GM23338 (cell line): ENCODE data around the gene FHIT. TPM values are rescaled to one million over a fixed set of nuclear protein-coding genes. Genes with fewer than 3 reads are reported as not detected.

Experiments used
- ATAC-seq: fragments of 200-7000 bp; cut with Tn5 transposase; 3 replicates; pipeline ENCODE4 v1.9.1; 2020
- DNase-seq: peaks from one replicate; pipeline ENCODE4 v3.0.0-alpha.2; 2015; ENCODE audit warnings: low spot score
- H2AFZ ChIP-seq: fragments of 200-600 bp; sonication (generic); 2 replicates; pipeline ENCODE4 v1.8.0; 2016; ENCODE audit warnings: antibody characterized with exemption, mild to moderate bottlenecking, moderate library complexity
- H3F3A ChIP-seq: fragments of 200-600 bp; sonication (generic); replicated peaks from 2 replicates; pipeline ENCODE4 v1.8.0; 2017; ENCODE audit warnings: antibody characterized with exemption, mixed run types, low read depth
- H3K27ac ChIP-seq: fragments of 200-600 bp; sonication (generic); 2 replicates; pipeline ENCODE4 v1.6.1; 2016; ENCODE audit warnings: low read depth
- H3K27me3 ChIP-seq: fragments of 200-600 bp; sonication (generic); 2 replicates; pipeline ENCODE4 v1.8.0; 2016; ENCODE audit warnings: mild to moderate bottlenecking, mixed run types, moderate library complexity; ENCODE audit not compliant: insufficient read depth
- H3K36me3 ChIP-seq: fragments of 200-600 bp; sonication (generic); 2 replicates; pipeline ENCODE4 v1.8.0; 2016; ENCODE audit warnings: mild to moderate bottlenecking; ENCODE audit not compliant: insufficient read depth
- H3K4me1 ChIP-seq: fragments of 200-600 bp; sonication (generic); 2 replicates; pipeline ENCODE4 v1.8.0; 2016; ENCODE audit warnings: mild to moderate bottlenecking, moderate library complexity; ENCODE audit not compliant: insufficient read depth
- H3K4me2 ChIP-seq: fragments of 200-600 bp; sonication (generic); 2 replicates; pipeline ENCODE4 v1.7.1; 2017; ENCODE audit warnings: mixed run types
- H3K4me3 ChIP-seq: fragments of 200-600 bp; sonication (generic); 2 replicates; pipeline ENCODE4 v1.6.1; 2016; ENCODE audit warnings: mixed run types
- H3K79me2 ChIP-seq: fragments of 200-600 bp; sonication (generic); replicated peaks from 2 replicates; pipeline ENCODE4 v1.8.0; 2017; ENCODE audit warnings: mild to moderate bottlenecking; ENCODE audit not compliant: insufficient read depth
- H3K9me2 ChIP-seq: fragments of 200-600 bp; sonication (generic); 2 replicates; pipeline ENCODE4 v1.8.0; 2017; ENCODE audit not compliant: insufficient read depth
- H4K20me1 ChIP-seq: fragments of 200-600 bp; sonication (generic); replicated peaks from 2 replicates; pipeline ENCODE4 v1.8.0; 2017; ENCODE audit warnings: mild to moderate bottlenecking; ENCODE audit not compliant: insufficient read depth
- H3K27ac Mint-ChIP-seq: 2 replicates; pipeline ENCODE4 v1.8.0; 2020; ENCODE audit warnings: inconsistent platforms, mild to moderate bottlenecking, moderate library complexity, mixed read lengths
- H3K27me3 Mint-ChIP-seq: 3 replicates; pipeline ENCODE4 v1.8.0; 2022; ENCODE audit warnings: low read depth, mild to moderate bottlenecking, moderate library complexity, mixed read lengths, inconsistent platforms; ENCODE audit not compliant: insufficient read depth, poor library complexity
- H3K36me3 Mint-ChIP-seq: 3 replicates; pipeline ENCODE4 v1.8.0; 2021; ENCODE audit warnings: low read depth, mild to moderate bottlenecking, inconsistent platforms, moderate library complexity, mixed read lengths
- H3K4me1 Mint-ChIP-seq: 3 replicates; pipeline ENCODE4 v1.8.0; 2020; ENCODE audit warnings: mild to moderate bottlenecking, inconsistent platforms, mixed read lengths
- H3K4me3 Mint-ChIP-seq: 3 replicates; pipeline ENCODE4 v1.8.0; 2021; ENCODE audit warnings: moderate library complexity, mild to moderate bottlenecking, inconsistent platforms, mixed read lengths
- H3K9me3 Mint-ChIP-seq: 3 replicates; pipeline ENCODE4 v1.8.0; 2020; ENCODE audit warnings: moderate library complexity, mild to moderate bottlenecking, inconsistent platforms, mixed read lengths
- CREB1 ChIP-seq: fragments of 250-450 bp; sonication (Bioruptor Pico); IDR thresholded peaks from 2 replicates; pipeline ENCODE4 v1.5.0; 2020; ENCODE audit warnings: low read depth, mild to moderate bottlenecking, moderate library complexity
- CTCF ChIP-seq, 2 experiments: fragments of 200-600 bp in 1 of 2; sonication (generic) in 1 of 2; conservative IDR thresholded peaks; 2 replicates each; pipeline versions ENCODE4 v1.5.1 to v1.6.1; 2016 to 2017; ENCODE audit warnings: antibody characterized with exemption in 2 of 2, low read depth in 2 of 2, mild to moderate bottlenecking in 2 of 2, moderate library complexity in 1 of 2
- ETS1 ChIP-seq: IDR thresholded peaks from 2 replicates; pipeline ENCODE4 v1.6.1; 2016; ENCODE audit warnings: antibody characterized with exemption
- EZH2 ChIP-seq: fragments of 200-600 bp; sonication (generic); IDR thresholded peaks from one replicate; pipeline ENCODE4 v1.8.0; 2017; ENCODE audit warnings: antibody characterized with exemption, mild to moderate bottlenecking, low read depth; ENCODE audit not compliant: unreplicated experiment
- EZH2phosphoT487 ChIP-seq: fragments of 200-600 bp; sonication (generic); IDR thresholded peaks from one replicate; pipeline ENCODE4 v1.8.1; 2018; ENCODE audit warnings: antibody characterized with exemption; ENCODE audit not compliant: unreplicated experiment
- JUNB ChIP-seq: IDR thresholded peaks from one replicate; pipeline ENCODE4 v1.6.1; 2016; ENCODE audit warnings: antibody characterized with exemption; ENCODE audit not compliant: unreplicated experiment
- NANOG ChIP-seq: IDR thresholded peaks from 2 replicates; pipeline ENCODE4 v1.6.1; 2016; ENCODE audit warnings: antibody characterized with exemption, borderline replicate concordance
- POLR2AphosphoS5 ChIP-seq: IDR thresholded peaks from 2 replicates; pipeline ENCODE4 v1.6.1; 2016; ENCODE audit warnings: antibody characterized with exemption, low read depth
- REST ChIP-seq: IDR thresholded peaks from one replicate; pipeline ENCODE4 v1.6.1; 2018; ENCODE audit warnings: antibody characterized with exemption; ENCODE audit not compliant: unreplicated experiment
- STAT1 ChIP-seq: IDR thresholded peaks from one replicate; pipeline ENCODE4 v1.6.1; 2016; ENCODE audit warnings: antibody characterized with exemption; ENCODE audit not compliant: unreplicated experiment
- ZNF114 ChIP-seq: fragments of 250-450 bp; sonication (Bioruptor Pico); IDR thresholded peaks from 2 replicates; pipeline ENCODE4 v1.5.0; 2020; ENCODE audit warnings: mild to moderate bottlenecking, moderate library complexity
- ZNF331 ChIP-seq: fragments of 250-450 bp; sonication (Bioruptor Pico); IDR thresholded peaks from 2 replicates; pipeline ENCODE4 v1.5.0; 2020; ENCODE audit warnings: low read depth, mild to moderate bottlenecking, moderate library complexity
- ZNF462 ChIP-seq: fragments of 250-450 bp; sonication (Bioruptor Pico); IDR thresholded peaks from 2 replicates; pipeline ENCODE4 v1.5.0; 2020; ENCODE audit warnings: mild to moderate bottlenecking, moderate library complexity
- polyA plus RNA-seq: library from polyadenylated mRNA; unstranded; fragments of >200 nt; fragmentation: Nextera tagmentation; extraction: Ambion mirVana; gene quantifications from 2 replicates; pipeline ENCODE4 v1.2.1, GENCODE V29; 2016
- total RNA-seq: library from RNA; depleted of rRNA; stranded (reverse); fragments of >200 nt; shearing (Covaris generic); gene quantifications from 2 replicates; pipeline ENCODE4 v1.2.3, GENCODE V29; 2014

The FHIT gene
- total and polyA plus RNA-seq, 2 experiments from 2014 or later: 3.0 to 8.3 TPM

GRCh38 chr3:60274646-60275045, 976.6 kb downstream of the FHIT start:
- Histone ChIP-seq H3K79me2 (no peaks in the 10 kb centered on the region), H3K27me3 (no peaks in the 10 kb centered on the region), H4K20me1 (no peaks in the 10 kb centered on the region), H3K36me3 (no peaks in the 10 kb centered on the region), H3K27ac (no peak overlapping the region), H2AFZ (no peak overlapping the region), H3K4me3 (no peak overlapping the region), H3K9me2 (peaks cover 5% of the 10 kb centered on the region; the same call in 1 of the 2 replicates), H3K4me1 (no peaks in the 10 kb centered on the region), H3K4me2 (no peak overlapping the region), H3F3A (no peaks in the 10 kb centered on the region)
- ATAC-seq: no peak
- H3K4me3 Mint-ChIP-seq: no peak overlapping the region
- no peaks in the 10 kb centered on the region for H3K4me1 Mint-ChIP-seq
- no peak for TF ChIP-seq ZNF331 (CRISPR knock-in tag)
- no peak for TF ChIP-seq STAT1
- no peak for TF ChIP-seq JUNB
- TF ChIP-seq POLR2AphosphoS5: no peak
- no peak for TF ChIP-seq ZNF114
- TF ChIP-seq ETS1: no peak
- no peak for TF ChIP-seq EZH2phosphoT487
- no peak for TF ChIP-seq ZNF462 (CRISPR knock-in tag)
- TF ChIP-seq NANOG: no peak
- TF ChIP-seq CREB1 (CRISPR knock-in tag): no peak
- no peak for TF ChIP-seq EZH2
- no peak for TF ChIP-seq CTCF (conservative IDR thresholded peaks at IDR 0.05; ENCODE audit: low read depth in 2 of 2)
- no peak for TF ChIP-seq REST
- peaks cover 2% of the 10 kb centered on the region for H3K27me3 Mint-ChIP-seq
- DNase-seq: no peak
- no peak overlapping the region for H3K27ac Mint-ChIP-seq
- H3K9me3 Mint-ChIP-seq: no peaks in the 10 kb centered on the region
- H3K36me3 Mint-ChIP-seq: no peaks in the 10 kb centered on the region
